ENCODE measurements around the gene DAAM1.

Gene DAAM1

DNA sequence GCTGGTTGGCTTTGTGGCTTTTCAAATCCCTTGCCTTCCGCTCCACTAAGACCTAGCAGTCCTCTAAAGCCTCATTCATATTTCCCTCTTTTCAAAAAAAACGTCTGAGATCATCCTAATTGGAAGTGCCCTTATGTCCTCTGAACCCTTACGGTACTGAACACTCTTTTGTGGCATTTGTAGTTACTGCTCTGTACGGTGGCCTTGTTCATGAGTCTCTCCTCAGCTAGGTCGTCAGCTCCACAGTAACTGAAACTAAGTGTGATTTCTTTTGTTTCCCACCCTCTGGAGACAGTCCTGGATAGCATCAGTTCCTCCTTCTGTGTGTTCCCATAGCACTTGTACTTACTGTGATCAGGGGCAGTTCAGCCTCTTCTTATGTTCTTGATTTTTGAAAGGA lies 49.7 kb downstream of the DAAM1 start:
- TF ChIP-seq PPARA (CRISPR knock-in tag; IDR thresholded peaks at IDR 0.05; ENCODE audit: borderline replicate concordance) (no peak), ZFP30 (CRISPR knock-in tag; IDR thresholded peaks at IDR 0.05) (no peak), SNAI2 (CRISPR knock-in tag; IDR thresholded peaks at IDR 0.05) (no peak), OSR1 (CRISPR knock-in tag; IDR thresholded peaks at IDR 0.05) (no peak), ZFP3 (CRISPR knock-in tag; IDR thresholded peaks at IDR 0.05) (no peak), ARNTL (CRISPR knock-in tag; IDR thresholded peaks at IDR 0.05; ENCODE audit: borderline replicate concordance, low read depth) (no peak), CSDC2 (CRISPR knock-in tag; IDR thresholded peaks at IDR 0.05) (no peak), GLIS3 (CRISPR knock-in tag; IDR thresholded peaks at IDR 0.05) (no peak), ESRRG (CRISPR knock-in tag; IDR thresholded peaks at IDR 0.05) (no peak), ZNF565 (CRISPR knock-in tag; conservative IDR thresholded peaks at IDR 0.05; ENCODE audit: low read depth) (no peak), ZNF8 (CRISPR knock-in tag; IDR thresholded peaks at IDR 0.05) (no peak), RARB (CRISPR knock-in tag; IDR thresholded peaks at IDR 0.05) (no peak), ISL1 (CRISPR knock-in tag; IDR thresholded peaks at IDR 0.05) (no peak), ZC3H10 (CRISPR knock-in tag; IDR thresholded peaks at IDR 0.05) (no peak), ZNF70 (CRISPR knock-in tag; IDR thresholded peaks at IDR 0.05) (no peak), BACH2 (CRISPR knock-in tag; IDR thresholded peaks at IDR 0.05; ENCODE audit: borderline replicate concordance) (no peak)
- TF ChIP-seq, protein P1, sequence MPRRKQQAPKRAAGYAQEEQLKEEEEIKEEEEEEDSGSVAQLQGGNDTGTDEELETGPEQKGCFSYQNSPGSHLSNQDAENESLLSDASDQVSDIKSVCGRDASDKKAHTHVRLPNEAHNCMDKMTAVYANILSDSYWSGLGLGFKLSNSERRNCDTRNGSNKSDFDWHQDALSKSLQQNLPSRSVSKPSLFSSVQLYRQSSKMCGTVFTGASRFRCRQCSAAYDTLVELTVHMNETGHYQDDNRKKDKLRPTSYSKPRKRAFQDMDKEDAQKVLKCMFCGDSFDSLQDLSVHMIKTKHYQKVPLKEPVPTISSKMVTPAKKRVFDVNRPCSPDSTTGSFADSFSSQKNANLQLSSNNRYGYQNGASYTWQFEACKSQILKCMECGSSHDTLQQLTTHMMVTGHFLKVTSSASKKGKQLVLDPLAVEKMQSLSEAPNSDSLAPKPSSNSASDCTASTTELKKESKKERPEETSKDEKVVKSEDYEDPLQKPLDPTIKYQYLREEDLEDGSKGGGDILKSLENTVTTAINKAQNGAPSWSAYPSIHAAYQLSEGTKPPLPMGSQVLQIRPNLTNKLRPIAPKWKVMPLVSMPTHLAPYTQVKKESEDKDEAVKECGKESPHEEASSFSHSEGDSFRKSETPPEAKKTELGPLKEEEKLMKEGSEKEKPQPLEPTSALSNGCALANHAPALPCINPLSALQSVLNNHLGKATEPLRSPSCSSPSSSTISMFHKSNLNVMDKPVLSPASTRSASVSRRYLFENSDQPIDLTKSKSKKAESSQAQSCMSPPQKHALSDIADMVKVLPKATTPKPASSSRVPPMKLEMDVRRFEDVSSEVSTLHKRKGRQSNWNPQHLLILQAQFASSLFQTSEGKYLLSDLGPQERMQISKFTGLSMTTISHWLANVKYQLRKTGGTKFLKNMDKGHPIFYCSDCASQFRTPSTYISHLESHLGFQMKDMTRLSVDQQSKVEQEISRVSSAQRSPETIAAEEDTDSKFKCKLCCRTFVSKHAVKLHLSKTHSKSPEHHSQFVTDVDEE (CRISPR knock-in tag; IDR thresholded peaks at IDR 0.05) = no peak
- TF ChIP-seq, protein P2, sequence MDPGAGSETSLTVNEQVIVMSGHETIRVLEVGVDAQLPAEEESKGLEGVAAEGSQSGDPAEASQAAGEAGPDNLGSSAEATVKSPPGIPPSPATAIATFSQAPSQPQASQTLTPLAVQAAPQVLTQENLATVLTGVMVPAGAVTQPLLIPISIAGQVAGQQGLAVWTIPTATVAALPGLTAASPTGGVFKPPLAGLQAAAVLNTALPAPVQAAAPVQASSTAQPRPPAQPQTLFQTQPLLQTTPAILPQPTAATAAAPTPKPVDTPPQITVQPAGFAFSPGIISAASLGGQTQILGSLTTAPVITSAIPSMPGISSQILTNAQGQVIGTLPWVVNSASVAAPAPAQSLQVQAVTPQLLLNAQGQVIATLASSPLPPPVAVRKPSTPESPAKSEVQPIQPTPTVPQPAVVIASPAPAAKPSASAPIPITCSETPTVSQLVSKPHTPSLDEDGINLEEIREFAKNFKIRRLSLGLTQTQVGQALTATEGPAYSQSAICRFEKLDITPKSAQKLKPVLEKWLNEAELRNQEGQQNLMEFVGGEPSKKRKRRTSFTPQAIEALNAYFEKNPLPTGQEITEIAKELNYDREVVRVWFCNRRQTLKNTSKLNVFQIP (CRISPR knock-in tag; IDR thresholded peaks at IDR 0.05; ENCODE audit: borderline replicate concordance, low read depth) = no peak
- TF ChIP-seq, protein P3, sequence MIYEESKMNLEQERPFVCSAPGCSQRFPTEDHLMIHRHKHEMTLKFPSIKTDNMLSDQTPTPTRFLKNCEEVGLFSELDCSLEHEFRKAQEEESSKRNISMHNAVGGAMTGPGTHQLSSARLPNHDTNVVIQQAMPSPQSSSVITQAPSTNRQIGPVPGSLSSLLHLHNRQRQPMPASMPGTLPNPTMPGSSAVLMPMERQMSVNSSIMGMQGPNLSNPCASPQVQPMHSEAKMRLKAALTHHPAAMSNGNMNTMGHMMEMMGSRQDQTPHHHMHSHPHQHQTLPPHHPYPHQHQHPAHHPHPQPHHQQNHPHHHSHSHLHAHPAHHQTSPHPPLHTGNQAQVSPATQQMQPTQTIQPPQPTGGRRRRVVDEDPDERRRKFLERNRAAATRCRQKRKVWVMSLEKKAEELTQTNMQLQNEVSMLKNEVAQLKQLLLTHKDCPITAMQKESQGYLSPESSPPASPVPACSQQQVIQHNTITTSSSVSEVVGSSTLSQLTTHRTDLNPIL (CRISPR knock-in tag; IDR thresholded peaks at IDR 0.05; ENCODE audit: low read depth) = no peak
- TF ChIP-seq, protein P4, sequence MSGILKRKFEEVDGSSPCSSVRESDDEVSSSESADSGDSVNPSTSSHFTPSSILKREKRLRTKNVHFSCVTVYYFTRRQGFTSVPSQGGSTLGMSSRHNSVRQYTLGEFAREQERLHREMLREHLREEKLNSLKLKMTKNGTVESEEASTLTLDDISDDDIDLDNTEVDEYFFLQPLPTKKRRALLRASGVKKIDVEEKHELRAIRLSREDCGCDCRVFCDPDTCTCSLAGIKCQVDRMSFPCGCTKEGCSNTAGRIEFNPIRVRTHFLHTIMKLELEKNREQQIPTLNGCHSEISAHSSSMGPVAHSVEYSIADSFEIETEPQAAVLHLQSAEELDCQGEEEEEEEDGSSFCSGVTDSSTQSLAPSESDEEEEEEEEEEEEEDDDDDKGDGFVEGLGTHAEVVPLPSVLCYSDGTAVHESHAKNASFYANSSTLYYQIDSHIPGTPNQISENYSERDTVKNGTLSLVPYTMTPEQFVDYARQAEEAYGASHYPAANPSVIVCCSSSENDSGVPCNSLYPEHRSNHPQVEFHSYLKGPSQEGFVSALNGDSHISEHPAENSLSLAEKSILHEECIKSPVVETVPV (CRISPR knock-in tag; IDR thresholded peaks at IDR 0.05) = no peak
- no peak for ATAC-seq

DNA sequence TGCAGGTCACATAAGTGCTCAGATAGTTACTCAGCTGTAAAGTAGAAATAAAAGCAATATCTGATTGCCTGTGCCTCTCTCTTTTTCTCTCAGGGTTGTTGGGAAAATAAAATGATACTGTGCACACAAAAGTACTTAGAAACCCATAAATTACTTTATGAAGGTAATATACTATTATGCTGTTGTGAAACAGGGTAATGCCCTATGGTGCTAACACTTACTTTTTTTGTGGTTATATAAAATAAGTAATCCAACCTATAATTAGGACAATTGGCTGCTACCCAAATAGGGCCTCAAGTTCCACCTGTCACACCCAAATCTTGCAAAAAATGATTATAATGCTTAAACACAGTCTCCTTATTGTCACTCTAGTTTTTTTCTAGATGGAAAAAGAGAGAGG lies 50.6 kb downstream of the DAAM1 start:
- no peak for ATAC-seq

DNA sequence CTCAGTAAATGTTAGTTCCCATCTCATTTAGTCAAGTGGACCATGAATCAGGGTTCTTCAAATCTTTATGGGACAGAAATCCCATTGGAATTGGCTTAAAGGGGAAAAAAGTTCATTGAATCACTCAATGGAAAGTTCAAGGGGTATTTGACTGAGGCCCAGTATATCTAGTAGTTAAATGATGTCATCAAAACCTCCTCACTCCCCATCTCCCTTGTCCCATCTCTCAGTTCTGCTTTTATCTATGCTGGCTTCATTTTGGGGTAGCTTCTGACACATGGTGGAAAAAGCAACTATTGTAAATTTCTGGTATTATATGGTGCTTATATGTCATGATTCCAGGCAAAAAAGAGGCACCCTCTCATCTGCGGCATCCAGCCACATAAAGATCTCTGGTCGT lies 51.9 kb downstream of the DAAM1 start:
- TF ChIP-seq TCF4 (CRISPR knock-in tag; IDR thresholded peaks at IDR 0.05; ENCODE audit: borderline replicate concordance) (no peak), ZNF8 (CRISPR knock-in tag; IDR thresholded peaks at IDR 0.05) (no peak), OSR1 (CRISPR knock-in tag; IDR thresholded peaks at IDR 0.05) (no peak)
- TF ChIP-seq, protein P3 (CRISPR knock-in tag; IDR thresholded peaks at IDR 0.05; ENCODE audit: low read depth) = no peak
- TF ChIP-seq, protein P1 (CRISPR knock-in tag; IDR thresholded peaks at IDR 0.05) = no peak
- ATAC-seq = no peak

More for the DNA sequence above, 50.6 kb downstream of the DAAM1 start:
- no peak for TF ChIP-seq ZFP3 (CRISPR knock-in tag; IDR thresholded peaks at IDR 0.05)
- no peak for TF ChIP-seq ISL1 (CRISPR knock-in tag; IDR thresholded peaks at IDR 0.05)
- TF ChIP-seq ZNF8 (CRISPR knock-in tag; IDR thresholded peaks at IDR 0.05) = no peak
- no peak for TF ChIP-seq RARB (CRISPR knock-in tag; IDR thresholded peaks at IDR 0.05)
- no peak for TF ChIP-seq PPARA (CRISPR knock-in tag; IDR thresholded peaks at IDR 0.05; ENCODE audit: borderline replicate concordance)
- no peak for TF ChIP-seq CSDC2 (CRISPR knock-in tag; IDR thresholded peaks at IDR 0.05)
- TF ChIP-seq ZC3H10 (CRISPR knock-in tag; IDR thresholded peaks at IDR 0.05) = no peak
- no peak for TF ChIP-seq SNAI2 (CRISPR knock-in tag; IDR thresholded peaks at IDR 0.05)
- TF ChIP-seq BACH2 (CRISPR knock-in tag; IDR thresholded peaks at IDR 0.05; ENCODE audit: borderline replicate concordance) = no peak
- no peak for TF ChIP-seq ZNF565 (CRISPR knock-in tag; conservative IDR thresholded peaks at IDR 0.05; ENCODE audit: low read depth)

Data from SK-N-SH treated with all-trans-retinoic acid at 6 μM for 48 hours (cell line).